Measurements from ENCODE around the gene SPATS2. TPM values are rescaled to one million over a fixed set of nuclear protein-coding genes. Genes with fewer than 3 reads are reported as not detected.

Gene SPATS2
- total RNA-seq, 4 donors from 2014 or later, result 3.3 to 46.0 (median 16.0) TPM

GRCh38 chr12:49524660-49525324 lies 157.5 kb downstream of the SPATS2 start:
- H3K36me3 ChIP-seq, result no peaks in the 10 kb centered on the region
- DNase-seq, result no peak
- H3K4me1 ChIP-seq, result no peaks in the 10 kb centered on the region
- H3K27ac ChIP-seq, result no peak overlapping the region
- H3K4me3 ChIP-seq, result no peak overlapping the region
- intact Hi-C loops (cut with DNase I; ENCODE audit: low total_unique reads), result no loop called here
- H3K27me3 ChIP-seq, result no peaks in the 10 kb centered on the region
- TF ChIP-seq CTCF (IDR thresholded peaks at IDR 0.05), result no peak
- no peak for TF ChIP-seq POLR2A (IDR thresholded peaks at IDR 0.05)
- H3K9me3 ChIP-seq, result no peaks in the 10 kb centered on the region

DNA sequence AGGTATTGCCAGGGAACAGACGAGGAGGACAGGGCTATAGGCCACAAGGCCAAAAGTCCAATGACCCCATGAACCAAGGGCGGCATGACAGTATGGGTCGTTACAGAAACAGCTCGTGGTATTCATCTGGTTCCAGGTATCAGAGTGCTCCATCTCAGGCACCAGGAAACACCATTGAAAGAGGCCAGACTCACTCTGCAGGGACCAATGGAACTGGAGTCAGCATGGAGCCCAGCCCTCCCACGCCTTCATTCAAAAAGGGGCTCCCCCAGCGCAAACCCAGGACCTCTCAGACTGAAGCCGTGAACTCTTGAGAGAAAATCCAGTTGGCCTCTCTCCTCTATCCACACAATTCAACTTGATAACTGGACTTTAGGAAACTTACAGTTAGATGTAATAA lies 158.7 kb downstream of the SPATS2 start:
- no peak overlapping the region for H3K27ac ChIP-seq
- no peak for TF ChIP-seq POLR2A (IDR thresholded peaks at IDR 0.05)
- TF ChIP-seq CTCF (IDR thresholded peaks at IDR 0.05), result no peak
- no peaks in the 10 kb centered on the region for H3K9me3 ChIP-seq
- intact Hi-C loops (cut with DNase I; ENCODE audit: low total_unique reads), result no loop called here
- H3K4me1 ChIP-seq, result no peaks in the 10 kb centered on the region
- DNase-seq, result no peak
- H3K36me3 ChIP-seq, result no peaks in the 10 kb centered on the region
- no peaks in the 10 kb centered on the region for H3K27me3 ChIP-seq
- H3K4me3 ChIP-seq, result no peak overlapping the region

DNA sequence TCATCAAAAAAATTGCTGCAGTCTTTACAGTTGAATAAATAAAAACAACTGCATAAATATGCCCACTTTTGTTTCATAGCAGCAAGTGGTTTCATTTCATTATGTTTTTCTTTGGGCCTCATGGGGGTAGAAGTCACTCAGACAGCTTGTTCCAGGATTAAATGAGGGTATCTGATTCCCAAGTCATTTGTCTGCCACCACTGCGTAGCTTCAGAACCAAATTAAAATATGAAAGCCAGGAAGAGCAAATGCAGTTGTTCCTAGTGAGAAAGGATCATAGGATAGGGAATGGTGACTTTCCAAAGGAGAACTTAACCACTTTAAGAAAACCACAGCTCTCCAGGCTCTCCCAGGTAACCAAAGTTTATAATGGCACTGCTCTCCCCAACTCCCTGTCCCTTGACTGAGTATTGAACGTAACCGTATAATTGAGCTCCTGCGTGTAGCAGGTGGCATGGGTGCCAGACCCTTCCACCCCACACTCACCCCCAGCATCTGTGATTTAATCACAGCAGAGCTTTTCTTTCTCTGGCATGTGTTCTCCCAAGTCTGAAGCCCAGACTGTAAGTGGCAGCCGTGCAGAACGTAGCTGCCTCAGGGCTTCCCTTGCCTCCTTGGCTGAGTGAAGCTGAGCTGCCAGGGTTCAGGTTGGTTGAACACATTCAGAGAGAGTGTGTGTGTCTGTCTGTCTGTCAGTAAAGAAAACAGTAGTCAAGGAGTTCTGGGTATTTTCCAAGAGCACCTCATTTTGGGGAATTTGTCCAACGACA lies 160.3 kb downstream of the SPATS2 start:
- Histone ChIP-seq H3K27me3 (no peaks in the 10 kb centered on the region), H3K27ac (no peak overlapping the region), H3K4me1 (no peaks in the 10 kb centered on the region), H3K9me3 (no peaks in the 10 kb centered on the region), H3K4me3 (no peak overlapping the region), H3K36me3 (no peaks in the 10 kb centered on the region)
- no peak for TF ChIP-seq POLR2A (IDR thresholded peaks at IDR 0.05)
- no peak for TF ChIP-seq CTCF (IDR thresholded peaks at IDR 0.05)
- intact Hi-C loops (cut with DNase I; ENCODE audit: low total_unique reads), result no loop called here
- no peak for DNase-seq

DNA sequence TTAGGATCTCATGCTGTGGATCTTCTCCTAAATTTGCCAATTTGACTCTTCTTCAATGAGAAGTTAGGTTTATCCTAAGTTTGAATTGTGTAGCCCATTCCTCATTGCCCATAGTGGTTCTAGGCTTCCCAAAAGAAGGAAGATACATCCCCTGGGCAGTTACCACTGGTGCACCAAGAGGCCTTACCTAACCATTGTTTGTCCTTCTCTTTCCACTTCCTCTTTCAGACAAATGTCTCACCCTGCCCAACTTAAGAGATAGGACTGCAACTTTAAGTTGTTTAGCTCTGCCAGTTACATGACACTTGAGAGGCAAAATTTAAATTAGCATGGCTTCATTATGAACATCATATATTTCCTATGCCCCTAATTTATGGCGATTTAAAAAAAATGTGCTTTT lies 162.2 kb downstream of the SPATS2 start:
- no peak for DNase-seq
- intact Hi-C loops (cut with DNase I; ENCODE audit: low total_unique reads), result no loop called here
- no peak overlapping the region for H3K27ac ChIP-seq

More for the DNA sequence above, 162.2 kb downstream of the SPATS2 start:
- Histone ChIP-seq H3K27me3 (no peaks in the 10 kb centered on the region), H3K4me3 (no peak overlapping the region), H3K4me1 (no peaks in the 10 kb centered on the region), H3K9me3 (no peaks in the 10 kb centered on the region), H3K36me3 (no peaks in the 10 kb centered on the region)
- TF ChIP-seq CTCF (IDR thresholded peaks at IDR 0.05) (no peak), POLR2A (IDR thresholded peaks at IDR 0.05) (no peak)
